ENCODE data around the gene MYBPH. TPM values are rescaled to one million over a fixed set of nuclear protein-coding genes. Genes with fewer than 3 reads are reported as not detected.

Gene MYBPH
- total RNA-seq: not detected in 2 replicates

GRCh38 chr1:203175237-203175826 is at the start of gene MYBPH:
TSS of gene MYBPH (minus strand) at chr1:203175826. CDS start at chr1:203175755, 71 bp downstream.

GRCh38 chr1:203186446-203187303 is 11.0 kb upstream of the MYBPH start, which contains the start of gene CHI3L1:
TSS of gene CHI3L1 (minus strand) at chr1:203186704. CDS start at chr1:203186623, 81 bp downstream.

GRCh38 chr1:203127666-203128430 is 47.8 kb downstream of the MYBPH start, which contains the start of gene ADORA1:
TSS of gene ADORA1 (plus strand) at chr1:203127726. CDS start at chr1:203128842, 1,116 bp downstream.

Other genes with a start within 250 kb of the MYBPH start
- 19.2 and 19.8 TPM in 2 replicates for gene KLHL12, start 248.6 kb downstream of the MYBPH start, total RNA-seq
- 95.8 and 188 TPM in 2 replicates for gene ADIPOR1, start 217.5 kb downstream of the MYBPH start, total RNA-seq
- 152 and 167 TPM in 2 replicates for gene CYB5R1, start 208.6 kb downstream of the MYBPH start, total RNA-seq
- gene TMEM183A, start 168.5 kb downstream of the MYBPH start, total RNA-seq: 67.1 and 130 TPM in 2 replicates
- 3.3 and 3.5 TPM in 2 replicates for gene PPFIA4, start 149.3 kb downstream of the MYBPH start, total RNA-seq
- not detected in 2 replicates for gene MYOG, start 89.8 kb downstream of the MYBPH start, total RNA-seq
- gene ADORA1, start 48.1 kb downstream of the MYBPH start, total RNA-seq: 0.39 and 0.87 TPM in 2 replicates
- 0.54 and 0.79 TPM in 2 replicates for gene CHI3L1, start 10.9 kb upstream of the MYBPH start, total RNA-seq
- gene CHIT1, start 53.8 kb upstream of the MYBPH start, total RNA-seq: not detected in 2 replicates
- 42.8 and 51.6 TPM in 2 replicates for gene BTG2, start 129.7 kb upstream of the MYBPH start, total RNA-seq
- under 0.01 TPM in 1 of 2 replicates, not detected in the other for gene FMOD, start 175.3 kb upstream of the MYBPH start, total RNA-seq